IMR-90 (cell line): ENCODE measurements around the gene CPXM2. TPM values are rescaled to one million over a fixed set of nuclear protein-coding genes. Genes with fewer than 3 reads are reported as not detected.

Experiments
- ATAC-seq: fragments of 200-7000 bp; cut with Tn5 transposase; 2 replicates; pipeline ENCODE4 v1.9.1; 2020; ENCODE audit warnings: low read depth, mild to moderate bottlenecking, moderate library complexity
- BruUV-seq: library from RNA; stranded (reverse); fragments of 400-500 nt; replicated peaks from 2 replicates; lab custom pipeline; 2021; lab: Mats Ljungman, UMichigan
- CTCF ChIA-PET: fragments of 300-600 bp; formaldehyde crosslinking; extraction: SDS; loops from one replicate; lab custom pipeline; 2021; ENCODE audit warnings: antibody characterized with exemption; lab: Yijun Ruan, JAX
- POLR2A ChIA-PET: fragments of 300-600 bp; sonication (Branson Sonifier 250); formaldehyde crosslinking; loops from one replicate; lab custom pipeline; 2022; ENCODE audit warnings: antibody characterized with exemption; ENCODE audit not compliant: unreplicated experiment; lab: Charles Lee
- DNase-seq: peaks from one replicate; pipeline ENCODE4 v3.0.0; 2013
- H2AFZ ChIP-seq: replicated peaks from 2 replicates; pipeline ENCODE3; 2013; ENCODE audit warnings: low read length, mild to moderate bottlenecking; ENCODE audit not compliant: poor library complexity
- H2AK5ac ChIP-seq: 2 replicates; pipeline ENCODE4 v1.6.1; 2013; ENCODE audit warnings: low read depth, low read length, inconsistent platforms
- H2AK9ac ChIP-seq: replicated peaks from 2 replicates; pipeline ENCODE3; 2013; ENCODE audit warnings: mild to moderate bottlenecking, low read depth, low read length, moderate library complexity; ENCODE audit not compliant: poor library complexity
- H2BK120ac ChIP-seq: 2 replicates; pipeline ENCODE4 v1.6.1; 2013; ENCODE audit warnings: low read depth, low read length, inconsistent platforms
- H2BK15ac ChIP-seq: 3 replicates; pipeline ENCODE4 v1.6.1; 2013; ENCODE audit warnings: low read depth, low read length, inconsistent platforms
- H2BK20ac ChIP-seq: 2 replicates; pipeline ENCODE4 v1.6.1; 2013; ENCODE audit warnings: low read depth, mild to moderate bottlenecking, inconsistent platforms, low read length, moderate library complexity
- H2BK5ac ChIP-seq: 2 replicates; pipeline ENCODE4 v1.6.1; 2013; ENCODE audit warnings: mild to moderate bottlenecking, low read depth, low read length, inconsistent platforms; ENCODE audit not compliant: poor library complexity, severe bottlenecking
- H3K14ac ChIP-seq: replicated peaks from 2 replicates; pipeline ENCODE4 v1.6.1; 2013; ENCODE audit warnings: low read depth, low read length, inconsistent platforms
- H3K18ac ChIP-seq: 2 replicates; pipeline ENCODE4 v1.6.1; 2013; ENCODE audit warnings: low read depth, low read length, control low read depth
- H3K23ac ChIP-seq: 2 replicates; pipeline ENCODE4 v1.6.1; 2013; ENCODE audit warnings: low read depth, low read length, inconsistent platforms
- H3K27ac ChIP-seq: 2 replicates; pipeline ENCODE4 v1.5.1; 2013; ENCODE audit warnings: mild to moderate bottlenecking, control low read depth, low read length; ENCODE audit not compliant: insufficient read depth
- H3K27me3 ChIP-seq: 2 replicates; pipeline ENCODE4 v1.6.1; 2013; ENCODE audit warnings: low read length; ENCODE audit not compliant: control insufficient read depth, insufficient read depth
- H3K36me3 ChIP-seq: 2 replicates; pipeline ENCODE4 v1.6.1; 2013; ENCODE audit warnings: low read length, mixed read lengths; ENCODE audit not compliant: control insufficient read depth, insufficient read depth
- H3K4ac ChIP-seq: 2 replicates; pipeline ENCODE4 v1.6.1; 2013; ENCODE audit warnings: low read depth, low read length, inconsistent platforms
- H3K4me1 ChIP-seq: 2 replicates; pipeline ENCODE4 v1.6.1; 2013; ENCODE audit warnings: low read length, mixed read lengths; ENCODE audit not compliant: control insufficient read depth, insufficient read depth
- H3K4me2 ChIP-seq: 2 replicates; pipeline ENCODE4 v1.6.1; 2013; ENCODE audit warnings: low read depth, mild to moderate bottlenecking, control low read depth, low read length, moderate library complexity
- H3K4me3 ChIP-seq: 2 replicates; pipeline ENCODE4 v1.5.1; 2013; ENCODE audit warnings: low read depth, mild to moderate bottlenecking, control low read depth, low read length, moderate library complexity; ENCODE audit not compliant: insufficient read depth
- H3K56ac ChIP-seq: 2 replicates; pipeline ENCODE4 v1.6.1; 2013; ENCODE audit warnings: low read length, inconsistent platforms; ENCODE audit not compliant: insufficient read depth; ENCODE audit errors: extremely low read depth
- H3K79me1 ChIP-seq, 2 experiments: 2 replicates each; pipeline ENCODE4 v1.6.1; 2013; ENCODE audit warnings: low read length in 2 of 2, inconsistent platforms in 1 of 2, low read depth in 1 of 2
- H3K9ac ChIP-seq: 2 replicates; pipeline ENCODE4 v1.6.1; 2013; ENCODE audit warnings: low read depth, low read length, control low read depth
- H3K9me1 ChIP-seq: 2 replicates; pipeline ENCODE4 v1.6.1; 2013; ENCODE audit warnings: low read length, inconsistent platforms; ENCODE audit not compliant: insufficient read depth
- H3K9me3 ChIP-seq: 2 replicates; pipeline ENCODE4 v1.6.1; 2013; ENCODE audit warnings: low read length; ENCODE audit not compliant: control insufficient read depth, insufficient read depth
- H4K20me1 ChIP-seq: 2 replicates; pipeline ENCODE4 v1.6.1; 2013; ENCODE audit warnings: low read length, inconsistent platforms; ENCODE audit not compliant: insufficient read depth
- H4K5ac ChIP-seq: 2 replicates; pipeline ENCODE4 v1.6.1; 2013; ENCODE audit warnings: mild to moderate bottlenecking, low read depth, low read length, control low read depth
- H4K8ac ChIP-seq, 2 experiments: 2 replicates each; pipeline ENCODE4 v1.6.1; 2013; ENCODE audit warnings: low read depth in 2 of 2, low read length in 2 of 2, control low read depth in 1 of 2, inconsistent platforms in 1 of 2
- H4K91ac ChIP-seq: 2 replicates; pipeline ENCODE4 v1.6.1; 2013; ENCODE audit warnings: low read depth, low read length, inconsistent platforms; ENCODE audit not compliant: insufficient read depth
- BHLHE40 ChIP-seq: fragments of 150-350 bp; IDR thresholded peaks from 2 replicates; pipeline ENCODE4 v1.6.1; 2016; ENCODE audit warnings: mild to moderate bottlenecking, low read depth, low read length
- CHD1 ChIP-seq: IDR thresholded peaks from 2 replicates; pipeline ENCODE4 v1.6.1; 2012; ENCODE audit warnings: low read depth, low read length, improper control_type of control experiment
- CTCF ChIP-seq: conservative IDR thresholded peaks from 2 replicates; pipeline ENCODE4 v1.5.1; 2012; ENCODE audit warnings: mild to moderate bottlenecking, low read depth, low read length, improper control_type of control experiment
- ELK1 ChIP-seq: fragments of 150-350 bp; IDR thresholded peaks from 2 replicates; pipeline ENCODE4 v1.6.1; 2016; ENCODE audit warnings: low read depth, mild to moderate bottlenecking, low read length, moderate library complexity, borderline replicate concordance
- MXI1 ChIP-seq: IDR thresholded peaks from 2 replicates; pipeline ENCODE4 v1.6.1; 2012; ENCODE audit warnings: low read depth, mild to moderate bottlenecking, low read length, moderate library complexity, borderline replicate concordance
- NFE2L2 ChIP-seq: fragments of 150-350 bp; IDR thresholded peaks from 2 replicates; pipeline ENCODE4 v1.6.1; 2016; ENCODE audit warnings: low read depth, mild to moderate bottlenecking, low read length
- RCOR1 ChIP-seq: IDR thresholded peaks from 2 replicates; pipeline ENCODE4 v1.6.1; 2012; ENCODE audit warnings: mild to moderate bottlenecking, low read length, improper control_type of control experiment; ENCODE audit not compliant: insufficient replicate concordance
- RFX5 ChIP-seq: IDR thresholded peaks from 2 replicates; pipeline ENCODE4 v1.8.0; 2012; ENCODE audit warnings: low read depth, mild to moderate bottlenecking, low read length, moderate library complexity
- WGBS, 2 experiments: methylation state at CpG; one replicate each; pipeline versions ENCODE4 v1.1.5 to v1.1.7; 2013; ENCODE audit warnings: missing lambda C conversion rate in 2 of 2; ENCODE audit not compliant: insufficient read length in 1 of 2; ENCODE audit errors: extremely low coverage in 2 of 2; 5-methylcytosine and 5-hydroxymethylcytosine counted together
- dilution Hi-C: fragments of 300-500 bp; cut with HindIII; formaldehyde crosslinking; loops from one replicate; pipeline ENCODE4 v1.14.3; 2018; ENCODE audit warnings: low sequenced_read_pairs; ENCODE audit not compliant: unreplicated experiment
- in situ Hi-C: fragments of 300-500 bp; cut with MboI; formaldehyde crosslinking; loops from 3 replicates; pipeline ENCODE4 v1.14.3; 2019; ENCODE audit warnings: low sequenced_read_pairs, inconsistent platforms, mixed read lengths
- intact Hi-C: fragments of 100-400 bp; cut with micrococcal nuclease; formaldehyde crosslinking; loops from 2 replicates; pipeline ENCODE4 v1.10.0; 2022
- polyA plus RNA-seq, 3 experiments: library from polyadenylated mRNA; depleted of rRNA; stranded (reverse); fragments of >200 nt; gene quantifications; 2 replicates each; pipeline ENCODE4 v1.2.3, GENCODE V29; 2012; ENCODE audit warnings: low replicate concordance in 1 of 3
- total RNA-seq: library from RNA; depleted of rRNA; stranded (reverse); fragments of >200 nt; gene quantifications from 2 replicates; pipeline ENCODE4 v1.2.3, GENCODE V29; 2012
- TF ChIP-seq, protein P1 (sequence below): fragments of 150-350 bp; IDR thresholded peaks from 2 replicates; pipeline ENCODE4 v1.6.1; 2017; ENCODE audit warnings: mild to moderate bottlenecking, antibody characterized with exemption, low read length, low read depth

CPXM2 gene
- total and polyA plus RNA-seq, 2 of the 4 experiments (the other 2 are of a cell fraction): not detected

DNA sequence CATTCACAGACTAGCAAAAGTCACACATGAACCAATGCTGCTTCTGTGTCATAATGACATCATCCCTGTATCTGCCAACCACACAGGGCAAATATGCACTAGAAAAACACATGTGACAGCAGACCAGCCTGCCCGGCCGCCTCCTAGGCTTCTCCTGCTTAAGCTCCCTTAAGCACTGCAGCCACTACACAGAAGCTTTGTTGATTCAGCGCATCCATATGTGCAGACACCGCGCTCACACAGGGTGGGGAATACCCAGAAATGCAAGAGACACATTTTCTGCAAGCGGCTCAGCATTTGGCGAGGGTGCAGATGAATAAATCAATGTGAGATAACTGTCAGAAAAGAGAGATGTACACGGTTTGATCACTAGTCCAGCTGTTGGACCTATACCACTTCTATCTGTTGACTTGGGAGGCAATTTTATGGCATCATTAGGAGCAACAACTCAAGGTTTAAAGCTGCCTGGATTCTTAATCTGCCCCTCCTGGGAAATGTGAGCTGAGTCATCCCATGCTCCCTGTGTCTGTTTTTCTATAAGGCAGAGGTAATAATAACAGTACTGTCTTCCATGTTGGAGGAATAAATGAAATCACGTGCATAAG lies 33.4 kb downstream of the CPXM2 start:
- Histone ChIP-seq H3K4me2 (no peak overlapping the region), H3K9me1 (no peaks in the 10 kb centered on the region), H3K9me3 (peaks cover 45% of the 10 kb centered on the region), H4K8ac (no peak overlapping the region), H4K91ac (no peak overlapping the region), H3K27me3 (no peaks in the 10 kb centered on the region), H2AK9ac (no peak overlapping the region), H3K4ac (no peak overlapping the region), H2BK5ac (no peak overlapping the region), H3K9ac (no peak overlapping the region), H3K79me1 (no peaks in the 10 kb centered on the region), H2BK15ac (no peak overlapping the region), H2AK5ac (no peak overlapping the region), H2AFZ (no peak overlapping the region), H3K27ac (no peak overlapping the region), H3K14ac (no peak overlapping the region), H3K56ac (no peak overlapping the region), H2BK120ac (no peak overlapping the region), H3K23ac (no peak overlapping the region), H3K4me1 (no peaks in the 10 kb centered on the region), H3K4me3 (no peak overlapping the region), H4K5ac (no peak overlapping the region), H4K20me1 (no peaks in the 10 kb centered on the region), H2BK20ac (no peak overlapping the region), H3K36me3 (no peaks in the 10 kb centered on the region), H3K18ac (no peak overlapping the region)
- TF ChIP-seq CHD1: no peak
- no peak for TF ChIP-seq ELK1
- no peak for TF ChIP-seq RFX5
- no peak for TF ChIP-seq BHLHE40
- no peak for TF ChIP-seq MXI1
- no peak for TF ChIP-seq RCOR1
- TF ChIP-seq CTCF: no peak
- TF ChIP-seq NFE2L2: no peak
- TF ChIP-seq, protein P1, sequence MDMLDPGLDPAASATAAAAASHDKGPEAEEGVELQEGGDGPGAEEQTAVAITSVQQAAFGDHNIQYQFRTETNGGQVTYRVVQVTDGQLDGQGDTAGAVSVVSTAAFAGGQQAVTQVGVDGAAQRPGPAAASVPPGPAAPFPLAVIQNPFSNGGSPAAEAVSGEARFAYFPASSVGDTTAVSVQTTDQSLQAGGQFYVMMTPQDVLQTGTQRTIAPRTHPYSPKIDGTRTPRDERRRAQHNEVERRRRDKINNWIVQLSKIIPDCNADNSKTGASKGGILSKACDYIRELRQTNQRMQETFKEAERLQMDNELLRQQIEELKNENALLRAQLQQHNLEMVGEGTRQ: no peak
- dilution Hi-C loops: no loop called here
- WGBS, 2 experiments: 14% methylated on average over 1 of the region's 9 CpGs; no CpG with 5 or more reads in 1 of the 2 experiments
- BruUV-seq: no TSS peak
- ChIA-PET POLR2A (no interaction called here), CTCF (no interaction called here)
- DNase-seq (no peak), ATAC-seq (no peak)
- intact Hi-C loops: no loop called here
- in situ Hi-C loops: no loop called here
